GM23338 (cell line): Measurements from ENCODE around the gene ZFYVE28.

ENCODE experiments used
- CREB1 ChIP-seq: fragments of 250-450 bp; sonication (Bioruptor Pico); IDR thresholded peaks from 2 replicates; pipeline ENCODE4 v1.5.0; 2020; ENCODE audit warnings: low read depth, mild to moderate bottlenecking, moderate library complexity
- CTCF ChIP-seq, 2 experiments: fragments of 200-600 bp in 1 of 2; sonication (generic) in 1 of 2; conservative IDR thresholded peaks; 2 replicates each; pipeline versions ENCODE4 v1.5.1 to v1.6.1; 2016 to 2017; ENCODE audit warnings: antibody characterized with exemption in 2 of 2, low read depth in 2 of 2, mild to moderate bottlenecking in 2 of 2, moderate library complexity in 1 of 2
- ETS1 ChIP-seq: IDR thresholded peaks from 2 replicates; pipeline ENCODE4 v1.6.1; 2016; ENCODE audit warnings: antibody characterized with exemption
- EZH2 ChIP-seq: fragments of 200-600 bp; sonication (generic); IDR thresholded peaks from one replicate; pipeline ENCODE4 v1.8.0; 2017; ENCODE audit warnings: antibody characterized with exemption, mild to moderate bottlenecking, low read depth; ENCODE audit not compliant: unreplicated experiment
- EZH2phosphoT487 ChIP-seq: fragments of 200-600 bp; sonication (generic); IDR thresholded peaks from one replicate; pipeline ENCODE4 v1.8.1; 2018; ENCODE audit warnings: antibody characterized with exemption; ENCODE audit not compliant: unreplicated experiment
- JUNB ChIP-seq: IDR thresholded peaks from one replicate; pipeline ENCODE4 v1.6.1; 2016; ENCODE audit warnings: antibody characterized with exemption; ENCODE audit not compliant: unreplicated experiment
- NANOG ChIP-seq: IDR thresholded peaks from 2 replicates; pipeline ENCODE4 v1.6.1; 2016; ENCODE audit warnings: antibody characterized with exemption, borderline replicate concordance
- POLR2AphosphoS5 ChIP-seq: IDR thresholded peaks from 2 replicates; pipeline ENCODE4 v1.6.1; 2016; ENCODE audit warnings: antibody characterized with exemption, low read depth
- REST ChIP-seq: IDR thresholded peaks from one replicate; pipeline ENCODE4 v1.6.1; 2018; ENCODE audit warnings: antibody characterized with exemption; ENCODE audit not compliant: unreplicated experiment
- STAT1 ChIP-seq: IDR thresholded peaks from one replicate; pipeline ENCODE4 v1.6.1; 2016; ENCODE audit warnings: antibody characterized with exemption; ENCODE audit not compliant: unreplicated experiment
- ZNF114 ChIP-seq: fragments of 250-450 bp; sonication (Bioruptor Pico); IDR thresholded peaks from 2 replicates; pipeline ENCODE4 v1.5.0; 2020; ENCODE audit warnings: mild to moderate bottlenecking, moderate library complexity
- ZNF331 ChIP-seq: fragments of 250-450 bp; sonication (Bioruptor Pico); IDR thresholded peaks from 2 replicates; pipeline ENCODE4 v1.5.0; 2020; ENCODE audit warnings: low read depth, mild to moderate bottlenecking, moderate library complexity
- ZNF462 ChIP-seq: fragments of 250-450 bp; sonication (Bioruptor Pico); IDR thresholded peaks from 2 replicates; pipeline ENCODE4 v1.5.0; 2020; ENCODE audit warnings: mild to moderate bottlenecking, moderate library complexity

GRCh38 chr4:2424581-2424980 lies 6.1 kb upstream of the ZFYVE28 start:
- no peak for TF ChIP-seq CTCF (conservative IDR thresholded peaks at IDR 0.05; ENCODE audit: low read depth in 2 of 2)
- TF ChIP-seq REST, result no peak
- TF ChIP-seq JUNB, result no peak
- TF ChIP-seq EZH2phosphoT487, result no peak
- no peak for TF ChIP-seq EZH2
- no peak for TF ChIP-seq POLR2AphosphoS5
- no peak for TF ChIP-seq ZNF462
- TF ChIP-seq CREB1 (CRISPR knock-in tag), result no peak
- TF ChIP-seq ZNF331 (CRISPR knock-in tag), result no peak
- TF ChIP-seq ETS1, result no peak
- TF ChIP-seq NANOG, result no peak
- no peak for TF ChIP-seq ZNF114 (CRISPR knock-in tag)
- TF ChIP-seq STAT1, result no peak
